ENCODE data around the gene AGTRAP.

AGTRAP gene

GRCh38 chr1:11706292-11706691 lies 29.6 kb upstream of the AGTRAP start:
- DNase-seq (ENCODE audit: low read depth) = no peak

- no peak for DNase-seq (ENCODE audit: low read depth)
Measured at GRCh38 chr1:11707621-11708276, 28.2 kb upstream of the AGTRAP start.

GRCh38 chr1:11708554-11709350 lies 27.2 kb upstream of the AGTRAP start:
- DNase-seq (ENCODE audit: low read depth) = no peak

- DNase-seq (ENCODE audit: low read depth) = no peak
Measured at GRCh38 chr1:11711490-11711889, 24.4 kb upstream of the AGTRAP start.

- DNase-seq (ENCODE audit: low read depth) = no peak
Measured at GRCh38 chr1:11712285-11712684, 23.7 kb upstream of the AGTRAP start.

- no peak for DNase-seq (ENCODE audit: low read depth)
Measured at GRCh38 chr1:11713095-11713494, 22.8 kb upstream of the AGTRAP start.

GRCh38 chr1:11714831-11715575 lies 20.9 kb upstream of the AGTRAP start:
- no peak for DNase-seq (ENCODE audit: low read depth)

- DNase-seq (ENCODE audit: low read depth) = no peak
Measured at GRCh38 chr1:11719313-11720032, 16.5 kb upstream of the AGTRAP start.

GRCh38 chr1:11720033-11720376 lies 15.9 kb upstream of the AGTRAP start:
- DNase-seq (ENCODE audit: low read depth) = no peak

GRCh38 chr1:11720525-11720924 lies 15.4 kb upstream of the AGTRAP start:
- no peak for DNase-seq (ENCODE audit: low read depth)

- DNase-seq (ENCODE audit: low read depth) = no peak
Measured at GRCh38 chr1:11721311-11721710, 14.6 kb upstream of the AGTRAP start.

- DNase-seq (ENCODE audit: low read depth) = no peak
Measured at GRCh38 chr1:11722538-11722937, 13.4 kb upstream of the AGTRAP start.

- no peak for DNase-seq (ENCODE audit: low read depth)
Measured at GRCh38 chr1:11725616-11726015, 10.3 kb upstream of the AGTRAP start.

GRCh38 chr1:11727119-11727518 lies 8.8 kb upstream of the AGTRAP start:
- DNase-seq (ENCODE audit: low read depth) = no peak

GRCh38 chr1:11728126-11728806 lies 7.7 kb upstream of the AGTRAP start:
- DNase-seq (ENCODE audit: low read depth) = no peak

GRCh38 chr1:11729155-11729497 lies 6.8 kb upstream of the AGTRAP start:
- no peak for DNase-seq (ENCODE audit: low read depth)

- DNase-seq (ENCODE audit: low read depth) = no peak
Measured at GRCh38 chr1:11729498-11730428, 6.2 kb upstream of the AGTRAP start.

GRCh38 chr1:11730429-11730891 lies 5.5 kb upstream of the AGTRAP start:
- no peak for DNase-seq (ENCODE audit: low read depth)

- no peak for DNase-seq (ENCODE audit: low read depth)
Measured at GRCh38 chr1:11731691-11732283, 4.1 kb upstream of the AGTRAP start.

- no peak for DNase-seq (ENCODE audit: low read depth)
Measured at GRCh38 chr1:11733306-11733705, 2.6 kb upstream of the AGTRAP start.

Measured in HS-5 (cell line).